Hindlimb muscle (tissue), 1 donor: Measurements from ENCODE around the gene KMT2C. TPM values are rescaled to one million over a fixed set of nuclear protein-coding genes. Genes with fewer than 3 reads are reported as not detected.
A peak's percentile ranks its signal among the peaks of the same experiment; 100 is the strongest.

Experiments used
- DNase-seq: peaks from one replicate; pipeline ENCODE4 v3.0.0-alpha.2; 2013
- polyA plus RNA-seq: library from polyadenylated mRNA; unstranded; fragments of 120-200 nt; gene quantifications from one replicate; pipeline ENCODE4 v1.2.1, GENCODE V29; 2013; ENCODE audit not compliant: insufficient read length

KMT2C gene
- polyA plus RNA-seq, 1 donor: 44.4 TPM

GRCh38 chr7:152136686-152137085 lies 299.1 kb downstream of the KMT2C start:
- DNase-seq: peak; percentile 26

GRCh38 chr7:152133804-152134203 lies 302.0 kb downstream of the KMT2C start:
- DNase-seq: no peak

- no peak for DNase-seq
These were observed 303.0 kb downstream of the KMT2C start for GRCh38 chr7:152132812-152133211.

- DNase-seq: no peak
These were observed 303.8 kb downstream of the KMT2C start for GRCh38 chr7:152131981-152132494.

- no peak for DNase-seq
These were observed 304.9 kb downstream of the KMT2C start for GRCh38 chr7:152130658-152131590.

- no peak for DNase-seq
These were observed 306.1 kb downstream of the KMT2C start for GRCh38 chr7:152129682-152130081.

- no peak for DNase-seq
These were observed 306.9 kb downstream of the KMT2C start for GRCh38 chr7:152128741-152129461.

- DNase-seq: no peak
These were observed 307.6 kb downstream of the KMT2C start for GRCh38 chr7:152128252-152128651.

GRCh38 chr7:152127229-152127628 lies 308.6 kb downstream of the KMT2C start:
- no peak for DNase-seq

GRCh38 chr7:152126741-152127140 lies 309.1 kb downstream of the KMT2C start:
- DNase-seq: no peak

- no peak for DNase-seq
These were observed 313.3 kb downstream of the KMT2C start for GRCh38 chr7:152122540-152122939.

- DNase-seq: no peak
These were observed 314.4 kb downstream of the KMT2C start for GRCh38 chr7:152121432-152121831.

- no peak for DNase-seq
These were observed 315.0 kb downstream of the KMT2C start for GRCh38 chr7:152120776-152121175.

- DNase-seq: no peak
These were observed 315.6 kb downstream of the KMT2C start for GRCh38 chr7:152120210-152120609.

- no peak for DNase-seq
These were observed 318.4 kb downstream of the KMT2C start for GRCh38 chr7:152117356-152117755.

GRCh38 chr7:152115021-152115718 lies 320.6 kb downstream of the KMT2C start:
- no peak for DNase-seq

- no peak for DNase-seq
These were observed 323.0 kb downstream of the KMT2C start for GRCh38 chr7:152112829-152113228.

- no peak for DNase-seq
These were observed 327.4 kb downstream of the KMT2C start for GRCh38 chr7:152108359-152108758.

- no peak for DNase-seq
These were observed 327.9 kb downstream of the KMT2C start for GRCh38 chr7:152107945-152108344.

- no peak for DNase-seq
These were observed 328.8 kb downstream of the KMT2C start for GRCh38 chr7:152106990-152107389.

- no peak for DNase-seq
These were observed 330.6 kb downstream of the KMT2C start for GRCh38 chr7:152105205-152105604.

- no peak for DNase-seq
These were observed 332.1 kb downstream of the KMT2C start for GRCh38 chr7:152103691-152104090.

GRCh38 chr7:152103066-152103465 lies 332.7 kb downstream of the KMT2C start:
- no peak for DNase-seq
